Epidermal melanocyte (primary cell): ENCODE measurements around the gene ITPRIPL1.

Experiments
- DNase-seq: peaks from one replicate; pipeline ENCODE4 v3.0.0; 2011; ENCODE audit warnings: low spot score; ENCODE audit not compliant: insufficient read length

Gene ITPRIPL1

GRCh38 chr2:96320728-96321622 is 4.1 kb upstream of the ITPRIPL1 start:
- DNase-seq = no peak

GRCh38 chr2:96323849-96324248 is 1.3 kb upstream of the ITPRIPL1 start:
- no peak for DNase-seq

- no peak for DNase-seq
Observed at GRCh38 chr2:96324721-96325040, 436 bp upstream of the ITPRIPL1 start.

- no peak for DNase-seq
Observed at GRCh38 chr2:96325884-96326255, 753 bp downstream of the ITPRIPL1 start.

GRCh38 chr2:96326564-96326963 is 1.4 kb downstream of the ITPRIPL1 start:
- DNase-seq = no peak

GRCh38 chr2:96326990-96327820 is 2.1 kb downstream of the ITPRIPL1 start:
- DNase-seq = no peak

- no peak for DNase-seq
Observed at GRCh38 chr2:96329456-96329855, 4.3 kb downstream of the ITPRIPL1 start.

- no peak for DNase-seq
Observed at GRCh38 chr2:96329874-96330273, 4.8 kb downstream of the ITPRIPL1 start.

- DNase-seq = no peak
Observed at GRCh38 chr2:96330407-96330806, 5.3 kb downstream of the ITPRIPL1 start.

- DNase-seq = no peak
Observed at GRCh38 chr2:96333708-96334107, 8.6 kb downstream of the ITPRIPL1 start.

GRCh38 chr2:96336104-96336775 is 11.1 kb downstream of the ITPRIPL1 start:
- DNase-seq = no peak

- no peak for DNase-seq
Observed at GRCh38 chr2:96336873-96337272, 11.8 kb downstream of the ITPRIPL1 start.

- no peak for DNase-seq
Observed at GRCh38 chr2:96340493-96341414, 15.6 kb downstream of the ITPRIPL1 start.

- DNase-seq = no peak
Observed at GRCh38 chr2:96341641-96342040, 16.5 kb downstream of the ITPRIPL1 start.

GRCh38 chr2:96342085-96342484 is 17.0 kb downstream of the ITPRIPL1 start:
- DNase-seq = no peak

- no peak for DNase-seq
Observed at GRCh38 chr2:96344011-96344410, 18.9 kb downstream of the ITPRIPL1 start.

GRCh38 chr2:96345438-96345837 is 20.3 kb downstream of the ITPRIPL1 start:
- no peak for DNase-seq

- DNase-seq = no peak
Observed at GRCh38 chr2:96345868-96346462, 20.8 kb downstream of the ITPRIPL1 start.

GRCh38 chr2:96347395-96347794 is 22.3 kb downstream of the ITPRIPL1 start:
- no peak for DNase-seq

- DNase-seq = no peak
Observed at GRCh38 chr2:96353032-96353561, 28.0 kb downstream of the ITPRIPL1 start.
